SU-DHL-6 (cell line): ENCODE measurements around the gene USP10.

Experiments
- CTCF ChIP-seq: fragments of 200-600 bp; sonication (generic); IDR thresholded peaks from one replicate; pipeline ENCODE4 v1.5.1; 2017; ENCODE audit warnings: antibody characterized with exemption, mild to moderate bottlenecking, low read length, moderate library complexity; ENCODE audit not compliant: insufficient read depth, poor library complexity, severe bottlenecking
- EZH2phosphoT487 ChIP-seq: fragments of 200-600 bp; sonication (generic), shearing (Covaris generic); conservative IDR thresholded peaks from 2 replicates; pipeline ENCODE4 v1.6.1; 2018; ENCODE audit warnings: mild to moderate bottlenecking, antibody characterized with exemption, low read length, moderate library complexity, mixed read lengths

GRCh38 chr16:84787263-84787622 is 87.4 kb downstream of the USP10 start:
- TF ChIP-seq CTCF = no peak
- no peak for TF ChIP-seq EZH2phosphoT487
